Stomach (tissue), 9 donors: ENCODE results near the gene ENTR1. TPM values are rescaled to one million over a fixed set of nuclear protein-coding genes. Genes with fewer than 3 reads are reported as not detected.

ENCODE experiments used
- DNase-seq, 2 donors: peaks; one replicate each; pipeline versions ENCODE4 v3.0.0 to v3.0.0-alpha.2; 2013 to 2019
- H3K27ac ChIP-seq, 5 donors: fragments of 200-600 bp in 4 of 5; sonication (generic) in 4 of 5; one replicate each; pipeline ENCODE4 v1.5.1; 2013 to 2019; ENCODE audit warnings: mild to moderate bottlenecking in 1 of 5, moderate library complexity in 1 of 5
- H3K27me3 ChIP-seq, 3 donors: fragments of 200-600 bp; sonication (generic); one replicate each; pipeline ENCODE4 v1.5.1; 2017 to 2019; ENCODE audit warnings: mixed run types in 1 of 3
- H3K36me3 ChIP-seq, 4 donors: fragments of 200-600 bp; sonication (generic); 1 replicate in 3 of 4; 2 replicates in 1 of 4; pipeline ENCODE4 v1.5.1; 2016 to 2019
- H3K4me1 ChIP-seq, 4 donors: fragments of 200-600 bp; sonication (generic); one replicate each; pipeline ENCODE4 v1.5.1; 2016 to 2019
- H3K4me3 ChIP-seq, 4 donors: fragments of 200-600 bp; sonication (generic) in 3 of 4; one replicate each; pipeline ENCODE4 v1.5.1; 2016 to 2019; ENCODE audit warnings: mild to moderate bottlenecking in 1 of 4
- H3K9me3 ChIP-seq, 4 donors: fragments of 200-600 bp; sonication (generic); one replicate each; pipeline ENCODE4 v1.5.1; 2016 to 2019
- CTCF ChIP-seq, 7 experiments: fragments of 450-650 bp in 4 of 7; fragments of 200-600 bp in 3 of 7; sonication (generic) in 3 of 7; IDR thresholded peaks; one replicate each; pipeline ENCODE4 v1.5.1; 2016 to 2019; ENCODE audit warnings: antibody characterized with exemption in 7 of 7, control low read depth in 2 of 7, mild to moderate bottlenecking in 1 of 7
- EP300 ChIP-seq: sonication (generic); formaldehyde crosslinking; IDR thresholded peaks from one replicate; pipeline ENCODE4 v1.6.1; 2017; ENCODE audit warnings: antibody characterized with exemption
- POLR2A ChIP-seq, 4 donors: fragments of 450-650 bp; IDR thresholded peaks; one replicate each; pipeline ENCODE4 v1.6.1; 2016; ENCODE audit warnings: antibody characterized with exemption in 4 of 4, control low read depth in 2 of 4, mild to moderate bottlenecking in 1 of 4, moderate library complexity in 1 of 4
- POLR2AphosphoS5 ChIP-seq, 3 donors: sonication (generic); formaldehyde crosslinking; IDR thresholded peaks; one replicate each; pipeline ENCODE4 v1.6.1; 2016; ENCODE audit warnings: antibody characterized with exemption in 3 of 3
- WGBS, 5 donors: extraction: QIAGEN DNeasy Blood & Tissue Kit in 3 of 5; methylation state at CpG; one replicate each; pipeline versions ENCODE4 v1.1.5 to v1.1.7; 2013 to 2018; 5-methylcytosine and 5-hydroxymethylcytosine counted together
- intact Hi-C: fragments of 100-400 bp; cut with DNase I; formaldehyde crosslinking; loops from one replicate; pipeline ENCODE4 v1.15.1; 2023; ENCODE audit warnings: low total_unique reads
- polyA plus RNA-seq, 3 donors: library from polyadenylated mRNA; stranded (reverse); fragments of 200-250 nt; gene quantifications; one replicate each; pipeline ENCODE4 v1.2.3, GENCODE V29; 2013
- total RNA-seq, 5 donors: library from RNA; depleted of rRNA; stranded (reverse); fragments of >200 nt; gene quantifications; one replicate each; pipeline versions ENCODE4 v1.1.0 to v1.2.3, GENCODE V29; 2014 to 2016
- donor health status: healthy with polysubstance abuse.
- donor health status: Bipolar disorder and iron deficiency.
- donor health status: healthy.

Gene ENTR1
- total and polyA plus RNA-seq, 8 donors = 20.6 to 184 (median 34.8) TPM

GRCh38 chr9:136433849-136434579 is 23.6 kb upstream of the ENTR1 start:
- intact Hi-C loops = no loop called here
- TF ChIP-seq EP300 (no peak), POLR2AphosphoS5 (IDR thresholded peaks at IDR 0.05) (no peak), POLR2A (IDR thresholded peaks at IDR 0.05) (no peak), CTCF (IDR thresholded peaks at IDR 0.05) (no peak)
- 86 to 93% (median 91%) methylated on average over 20 to 37 of the region's 37 CpGs for WGBS, 5 donors

GRCh38 chr9:136433043-136433715 is 22.8 kb upstream of the ENTR1 start:
- DNase-seq = no peak
- Histone ChIP-seq H3K9me3 (no peaks in the 10 kb centered on the region), H3K27me3 (no peaks in the 10 kb centered on the region), H3K4me1 (peaks cover 13 to 28% (median 20%) of the 10 kb centered on the region in 4 donors), H3K27ac (no peak overlapping the region), H3K36me3 (peaks cover 9 to 74% (median 66%) of the 10 kb centered on the region in 4 donors), H3K4me3 (no peak overlapping the region)
- TF ChIP-seq CTCF (IDR thresholded peaks at IDR 0.05) (no peak), EP300 (no peak), POLR2AphosphoS5 (IDR thresholded peaks at IDR 0.05) (no peak), POLR2A (IDR thresholded peaks at IDR 0.05) (no peak)
- intact Hi-C loops = no loop called here
- whole genome bisulfite sequencing, 5 donors = 89 to 95% (median 91%) methylated on average over 18 to 36 of the region's 36 CpGs

More at GRCh38 chr9:136433849-136434579, 23.6 kb upstream of the ENTR1 start:
- H3K4me3 ChIP-seq = no peak overlapping the region
- H3K27ac ChIP-seq = no peak overlapping the region
- no peak for DNase-seq
- peaks cover 19 to 36% (median 28%) of the 10 kb centered on the region in 4 donors for H3K4me1 ChIP-seq
- peaks cover 9 to 67% (median 58%) of the 10 kb centered on the region in 4 donors for H3K36me3 ChIP-seq
- no peaks in the 10 kb centered on the region for H3K27me3 ChIP-seq
- H3K9me3 ChIP-seq = no peaks in the 10 kb centered on the region

GRCh38 chr9:136432591-136432990 is 22.2 kb upstream of the ENTR1 start:
- Histone ChIP-seq H3K36me3 (peaks cover 9 to 79% (median 71%) of the 10 kb centered on the region in 4 donors), H3K4me1 (peaks cover 8 to 22% (median 14%) of the 10 kb centered on the region in 4 donors), H3K27me3 (no peaks in the 10 kb centered on the region), H3K27ac (no peak overlapping the region), H3K4me3 (no peak overlapping the region), H3K9me3 (no peaks in the 10 kb centered on the region)
- WGBS, 5 donors = 90 to 97% (median 95%) methylated on average over 22 to 26 of the region's 26 CpGs
- DNase-seq = no peak
- TF ChIP-seq POLR2A (IDR thresholded peaks at IDR 0.05) = no peak
- TF ChIP-seq CTCF (IDR thresholded peaks at IDR 0.05) = no peak
- no peak for TF ChIP-seq POLR2AphosphoS5 (IDR thresholded peaks at IDR 0.05)
- TF ChIP-seq EP300 = no peak
- intact Hi-C loops = no loop called here

- Histone ChIP-seq H3K4me3 (no peak overlapping the region), H3K4me1 (peaks cover under 1 to 14% (median 7%) of the 10 kb centered on the region in 4 donors), H3K27ac (no peak overlapping the region), H3K9me3 (no peaks in the 10 kb centered on the region), H3K27me3 (no peaks in the 10 kb centered on the region), H3K36me3 (peaks cover 9 to 86% (median 76%) of the 10 kb centered on the region in 4 donors)
- WGBS, 5 donors = 90 to 97% (median 92%) methylated on average over 22 to 36 of the region's 36 CpGs
- intact Hi-C loops = no loop called here
- TF ChIP-seq CTCF (IDR thresholded peaks at IDR 0.05) (no peak), EP300 (no peak), POLR2A (IDR thresholded peaks at IDR 0.05) (no peak), POLR2AphosphoS5 (IDR thresholded peaks at IDR 0.05) (no peak)
- no peak for DNase-seq
Observed at GRCh38 chr9:136431782-136432350, 21.5 kb upstream of the ENTR1 start.
